HG02588 (cell line): ENCODE data around the gene SNX8.
A peak's percentile ranks its signal among the peaks of the same experiment; 100 is the strongest.

Experiments
- ATAC-seq: cut with Tn5 transposase; IDR thresholded peaks from one replicate; pipeline ENCODE4 v1.9.1; 2021; ENCODE audit warnings: mild to moderate bottlenecking, moderate library complexity; ENCODE audit not compliant: unreplicated experiment

Gene SNX8

DNA sequence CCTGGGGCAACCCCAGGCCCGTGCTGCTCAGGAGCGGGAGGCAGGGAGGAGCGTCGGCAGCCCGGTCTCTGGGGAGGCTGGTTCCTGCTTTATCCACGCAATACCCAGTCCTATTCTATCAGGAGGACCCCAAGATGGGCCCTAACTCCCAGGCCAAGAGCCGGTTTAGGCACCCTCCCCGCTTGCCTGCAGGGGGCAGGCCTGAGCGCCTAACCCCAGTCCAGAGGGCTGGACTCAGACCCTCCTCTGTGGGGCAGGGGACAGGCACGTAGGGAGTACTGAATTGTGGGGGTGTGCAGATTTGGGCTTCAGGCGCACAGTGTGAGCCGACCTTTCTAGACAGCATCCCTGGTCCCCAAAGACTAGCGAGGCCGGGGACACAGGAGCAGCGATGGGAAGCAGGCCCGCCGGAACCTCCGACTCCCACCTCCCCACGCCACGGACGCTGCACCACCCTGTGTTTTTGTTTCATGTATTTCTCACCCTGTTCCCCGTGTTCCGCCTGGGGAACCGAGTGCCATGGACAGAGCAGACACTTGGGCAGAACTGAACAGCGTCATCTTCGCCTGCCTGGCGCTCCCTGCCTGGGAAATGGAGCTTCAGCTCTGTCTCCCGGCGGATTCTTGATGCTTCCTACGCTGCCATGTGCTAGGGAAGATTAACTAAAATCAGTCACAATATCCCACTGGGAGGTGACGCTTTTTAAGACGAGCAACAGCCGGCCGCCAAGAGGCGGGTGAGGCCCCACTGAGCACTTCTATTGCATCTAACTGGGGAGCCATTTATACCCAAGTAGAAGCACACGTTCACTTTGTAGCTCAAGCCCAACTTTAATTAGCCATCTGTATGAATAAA is 66.9 kb downstream of the SNX8 start:
- ATAC-seq: no peak

- no peak for ATAC-seq
Measured at GRCh38 chr7:2245883-2246675, 68.2 kb downstream of the SNX8 start.

- no peak for ATAC-seq
Measured at GRCh38 chr7:2244404-2244995, 69.7 kb downstream of the SNX8 start.

DNA sequence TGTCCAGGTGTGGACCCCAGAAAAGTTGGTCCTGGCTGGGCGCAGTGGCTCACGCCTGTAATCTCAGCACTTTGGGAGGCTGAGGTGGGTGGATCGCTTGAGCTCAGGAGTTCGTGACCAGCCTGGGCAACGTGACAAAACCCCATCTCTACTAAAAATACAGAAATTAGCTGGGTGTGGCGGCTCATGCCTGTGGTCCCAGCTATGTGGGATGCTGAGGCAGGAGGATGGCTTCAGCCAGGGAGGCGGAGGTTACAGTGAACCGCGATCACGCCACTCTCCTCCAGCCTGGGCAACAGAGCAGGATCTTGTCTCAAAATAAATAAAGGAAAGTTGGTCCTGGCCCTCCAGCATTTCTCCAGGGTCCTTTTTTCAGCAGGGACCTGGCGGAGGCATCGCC is 70.8 kb downstream of the SNX8 start:
- ATAC-seq: no peak

DNA sequence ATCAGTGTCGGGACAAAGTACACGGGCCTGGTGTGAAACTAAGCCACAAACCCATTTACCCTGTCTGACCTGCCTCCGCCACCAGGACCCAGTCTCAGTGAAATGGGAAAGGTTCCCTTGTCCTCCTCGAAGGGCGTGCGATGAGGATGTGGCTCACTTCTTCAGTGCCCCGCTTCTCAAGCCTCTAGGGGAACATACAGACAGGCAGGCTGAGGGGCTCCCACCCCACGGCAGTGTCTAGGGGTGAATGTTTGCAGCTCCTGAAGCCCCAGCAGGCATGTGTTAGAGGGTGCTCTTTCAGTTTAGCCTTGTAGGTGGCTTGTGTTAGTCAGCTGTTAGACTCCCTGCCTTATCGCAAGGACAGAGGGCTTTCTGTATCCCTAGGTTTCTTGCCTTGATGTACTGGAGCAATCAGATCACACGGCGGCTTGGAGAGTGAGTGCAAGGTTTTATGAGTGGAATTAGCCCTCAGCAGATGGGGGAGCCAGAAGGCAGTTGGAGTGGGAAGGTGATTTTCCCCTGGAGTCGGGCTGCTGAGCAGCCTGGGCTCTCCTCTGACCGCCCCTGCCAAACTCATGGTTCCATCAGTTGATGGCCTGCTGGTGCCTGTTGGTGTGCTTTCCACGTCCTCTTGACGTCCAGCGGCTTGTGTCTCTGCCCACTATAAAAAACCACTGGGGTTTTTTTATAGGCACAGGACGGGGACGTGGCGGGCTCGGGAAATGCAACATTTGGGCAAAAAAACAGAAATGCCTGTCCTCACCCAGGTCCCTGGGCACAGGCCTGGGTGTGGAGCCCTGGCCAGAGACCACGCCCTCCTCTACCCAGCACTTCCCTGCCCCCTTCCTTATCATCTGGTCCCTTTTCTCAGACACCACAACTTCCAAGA is 71.5 kb downstream of the SNX8 start:
- ATAC-seq: no peak

GRCh38 chr7:2241580-2242540 is 72.4 kb downstream of the SNX8 start, which contains the start of the genes MRM2 and NUDT1:
Gene MRM2, minus strand, starts transcription at chr7:2242205. Its CDS starts 36 bp downstream, at chr7:2242169.
Gene NUDT1, plus strand, starts transcription at chr7:2242226. Its CDS starts 2,349 bp downstream, at chr7:2244575.
- ATAC-seq: peak; percentile 69

- ATAC-seq: no peak
Measured at GRCh38 chr7:2239242-2239641, 75.0 kb downstream of the SNX8 start.

DNA sequence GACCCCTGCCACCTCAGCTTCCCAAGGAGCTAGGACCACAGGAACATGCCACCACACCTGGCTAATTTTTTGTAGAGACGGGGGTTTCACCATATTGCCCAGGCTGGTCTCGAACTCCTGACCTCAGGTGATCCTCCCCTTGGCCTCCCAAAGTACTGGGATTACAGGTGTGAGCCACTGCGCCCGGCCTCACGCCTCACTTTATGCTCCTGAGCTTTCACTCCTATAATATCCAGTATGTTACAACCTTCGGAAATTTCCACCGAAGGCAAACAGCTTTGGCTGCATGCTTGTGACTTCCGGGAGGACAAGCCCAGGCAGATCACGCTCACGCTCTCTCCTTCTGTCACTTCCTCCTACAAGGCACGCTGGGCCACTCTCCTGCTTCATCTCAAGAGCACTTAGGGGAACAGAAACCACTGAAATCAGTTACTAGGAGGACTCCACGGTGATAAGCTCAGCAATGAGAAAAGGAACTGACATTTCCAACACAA is 77.1 kb downstream of the SNX8 start:
- ATAC-seq: peak; percentile 57

DNA sequence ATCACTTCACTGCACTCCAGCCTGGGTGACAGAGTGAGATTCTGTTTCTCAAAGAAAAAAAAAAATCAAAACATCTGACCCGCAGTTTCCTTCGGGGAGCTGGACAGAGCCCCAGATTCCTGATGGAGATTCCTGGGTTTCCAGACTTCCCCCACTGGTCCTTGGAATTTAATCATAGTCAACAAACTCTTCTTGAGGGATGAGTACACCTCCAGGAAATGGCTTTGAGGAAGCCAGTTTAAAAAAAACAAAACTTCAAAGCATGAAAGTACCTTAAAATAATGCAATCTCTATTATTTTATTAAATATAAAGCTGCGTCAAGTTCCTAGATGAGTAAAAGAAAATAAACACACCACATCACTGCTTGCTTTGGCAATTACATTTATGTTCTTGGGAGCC is 80.3 kb downstream of the SNX8 start:
- no peak for ATAC-seq

GRCh38 chr7:2232766-2233520 is 81.3 kb downstream of the SNX8 start, which contains the start of gene MAD1L1:
Gene MAD1L1, minus strand, starts transcription at chr7:2232945. Its CDS starts 2,812 bp downstream, at chr7:2230133.
- peak; percentile 60 for ATAC-seq

DNA sequence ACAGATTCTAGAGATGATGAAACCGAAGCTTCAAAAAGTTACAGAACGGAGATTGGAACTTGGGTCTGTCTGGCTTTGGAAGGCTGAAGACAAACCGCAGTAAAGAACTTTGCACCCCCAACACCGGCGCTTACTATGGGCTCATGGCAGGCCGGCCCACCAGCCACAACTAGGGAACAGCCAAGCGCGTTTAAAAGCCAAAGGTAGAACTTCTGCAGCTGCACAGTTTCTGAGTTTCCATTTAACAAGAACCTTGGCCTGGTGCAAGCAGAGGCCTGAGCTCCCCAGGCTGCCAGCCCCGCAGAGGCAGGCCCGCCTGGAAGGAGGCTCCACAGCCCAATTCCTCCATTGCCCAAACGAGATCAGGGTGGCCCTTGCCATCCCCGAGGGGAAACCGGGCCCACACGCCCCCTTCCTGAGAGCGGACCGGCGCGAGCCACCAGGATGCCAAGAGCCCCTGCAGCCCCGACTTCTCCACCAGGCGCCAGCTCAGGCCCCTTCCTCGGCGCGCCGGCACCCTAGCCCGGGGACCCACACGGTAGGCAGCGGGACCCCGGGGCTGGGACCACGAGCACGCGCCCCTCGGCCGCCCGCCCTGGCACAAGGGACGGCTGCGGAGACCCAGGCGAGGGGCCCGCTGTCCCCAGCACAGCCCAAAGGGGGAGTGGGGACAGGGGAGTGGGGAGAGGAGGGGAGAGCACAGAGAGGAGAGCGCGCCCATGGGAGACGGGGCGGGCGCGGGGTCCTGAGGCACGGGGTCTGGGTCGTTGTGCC is 82.1 kb downstream of the SNX8 start:
- peak; percentile 30 for ATAC-seq

- no peak for ATAC-seq
Measured at GRCh38 chr7:2230882-2231281, 83.4 kb downstream of the SNX8 start.

DNA sequence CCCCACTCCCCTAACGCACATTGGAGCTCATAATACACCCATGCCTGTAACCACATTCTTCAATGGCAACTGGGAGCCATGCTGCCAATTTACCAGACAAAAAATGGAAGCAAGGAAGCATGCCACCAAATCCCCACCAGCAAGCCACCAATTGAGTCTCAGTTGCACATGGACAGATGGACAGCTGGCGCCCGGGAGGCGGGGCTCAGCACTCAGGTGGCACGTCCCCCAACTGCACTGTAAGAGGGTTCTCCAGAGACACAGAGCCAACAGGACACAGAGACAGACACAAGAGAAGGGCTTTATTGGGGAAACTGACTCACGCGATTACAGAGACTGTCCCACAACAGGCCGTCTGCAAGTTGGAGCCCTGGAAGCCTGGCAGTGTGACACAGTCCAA is 84.0 kb downstream of the SNX8 start:
- no peak for ATAC-seq

GRCh38 chr7:2229467-2229866 is 84.8 kb downstream of the SNX8 start:
- ATAC-seq: no peak

DNA sequence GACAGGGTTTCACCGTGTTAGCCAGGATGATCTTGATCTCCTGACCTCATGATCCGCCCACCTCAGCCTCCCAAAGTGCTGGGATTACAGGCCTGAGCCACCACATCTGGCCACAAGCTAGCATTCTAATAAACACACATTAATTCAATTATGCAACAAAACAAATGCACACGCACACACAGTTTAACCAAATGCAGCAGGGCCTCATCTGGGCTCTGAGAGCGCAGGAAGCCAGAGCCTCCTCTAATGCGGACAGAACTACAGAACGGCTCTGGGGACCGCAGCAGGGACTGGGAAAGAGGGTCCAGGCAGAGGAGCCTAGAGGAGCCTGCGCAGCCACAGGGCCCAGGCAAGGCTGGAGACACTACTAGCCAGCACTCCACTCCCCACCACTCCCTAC is 85.3 kb downstream of the SNX8 start:
- no peak for ATAC-seq

- ATAC-seq: no peak
Measured at GRCh38 chr7:2227699-2228098, 86.5 kb downstream of the SNX8 start.

DNA sequence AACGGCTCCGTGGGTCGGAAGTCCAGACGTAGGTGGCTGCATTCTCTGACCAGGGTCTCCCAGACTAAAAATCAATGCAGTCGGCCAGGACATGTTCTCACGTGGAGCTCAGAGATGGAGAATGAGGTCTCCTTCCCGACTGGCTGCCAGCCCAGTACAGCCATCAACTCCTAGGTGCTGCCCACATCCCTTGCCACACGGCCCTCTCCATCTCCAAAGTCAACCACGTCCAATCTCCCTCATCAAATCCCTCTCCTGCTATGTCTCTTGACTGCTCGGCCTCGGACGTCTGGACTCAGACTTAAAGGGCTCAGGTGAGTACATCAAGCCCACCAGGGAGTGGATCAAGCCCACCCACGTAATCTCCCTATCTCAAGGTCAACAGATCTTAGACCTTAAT is 88.4 kb downstream of the SNX8 start:
- no peak for ATAC-seq

GRCh38 chr7:2225336-2225735 is 88.9 kb downstream of the SNX8 start:
- no peak for ATAC-seq
